ENCODE measurements around the gene ADAM21. TPM values are rescaled to one million over a fixed set of nuclear protein-coding genes. Genes with fewer than 3 reads are reported as not detected.
"Not testable (repeated sequence)": the region's sequence is repeated elsewhere in the genome, so short reads cannot be mapped to it uniquely, and the experiment has no call there.

ADAM21 gene
- total and polyA plus RNA-seq, 7 experiments from 2014 or later: 0.14 to 0.29 (median 0.16) TPM; not detected in 4

DNA sequence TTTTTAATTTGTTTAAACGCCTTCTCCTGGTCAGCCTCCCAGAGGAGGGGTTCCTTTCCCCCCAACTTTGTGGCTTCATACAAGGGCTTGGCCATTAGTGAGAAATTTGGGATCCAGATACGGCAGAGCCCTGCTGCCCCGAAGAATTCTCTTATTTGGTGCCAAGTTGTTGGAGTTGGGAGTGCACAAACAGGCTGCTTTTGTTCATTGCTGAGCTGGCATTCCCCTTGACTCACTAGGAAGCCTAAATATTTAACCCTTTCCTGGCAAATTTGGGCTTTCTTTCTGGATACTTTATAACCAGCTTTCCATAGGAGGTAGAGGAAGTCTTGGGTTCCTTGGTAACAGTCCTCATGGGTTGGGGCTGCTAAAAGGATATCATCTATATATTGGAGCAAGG is 10.3 kb upstream of the ADAM21 start:
- H3K27ac ChIP-seq (ENCODE audit: low read depth, low read length): no peak overlapping the region
- no peak for DNase-seq
- ChIA-PET CTCF (no interaction called here), POLR2A (no interaction called here)
- H3K36me3 ChIP-seq (ENCODE audit: control insufficient read depth in 2 of 3, insufficient read depth in 3 of 3, low read length in 3 of 3): no peaks in the 10 kb centered on the region
- no peaks in the 10 kb centered on the region for H3K4me1 ChIP-seq (ENCODE audit: control insufficient read depth in 2 of 2, insufficient read depth in 2 of 2, low read length in 2 of 2)
- Mint-ChIP-seq H3K27ac (no peak overlapping the region), H3K9me3 (peaks cover 11 to 78% (median 35%) of the 10 kb centered on the region in 11 donors), H3K27me3 (peaks cover 2 to 13% (median 9%) of the 10 kb centered on the region in 5 donors), H3K4me3 (no peak overlapping the region), H3K36me3 (peaks cover 5 to 24% (median 19%) of the 10 kb centered on the region in 5 donors), H3K4me1 (no peaks in the 10 kb centered on the region)
- H3K27me3 ChIP-seq (ENCODE audit: control insufficient read depth in 2 of 2, insufficient read depth in 2 of 2, low read length in 2 of 2): no peaks in the 10 kb centered on the region
- no peak for ATAC-seq
- H3K4me3 ChIP-seq (ENCODE audit: low read length): no peak overlapping the region
- H3K9me3 ChIP-seq (ENCODE audit: control insufficient read depth in 2 of 3, low read length in 3 of 3): peaks cover 5 to 36% (median 8%) of the 10 kb centered on the region in 3 experiments
- intact Hi-C loops (cut with micrococcal nuclease): no loop called here

- Mint-ChIP-seq H3K9me3 (peaks cover 9 to 73% (median 33%) of the 10 kb centered on the region in 11 donors), H3K4me3 (no peak overlapping the region), H3K4me1 (no peaks in the 10 kb centered on the region), H3K36me3 (peaks cover 5 to 26% (median 25%) of the 10 kb centered on the region in 5 donors), H3K27me3 (peaks cover under 1 to 9% (median 6%) of the 10 kb centered on the region in 5 donors), H3K27ac (no peak overlapping the region)
- no peak overlapping the region for H3K4me3 ChIP-seq (ENCODE audit: low read length)
- DNase-seq (no peak), ATAC-seq (no peak)
- no peak overlapping the region for H3K27ac ChIP-seq (ENCODE audit: low read depth, low read length)
- intact Hi-C loops (cut with micrococcal nuclease): no loop called here
- no peaks in the 10 kb centered on the region for H3K27me3 ChIP-seq (ENCODE audit: control insufficient read depth in 2 of 2, insufficient read depth in 2 of 2, low read length in 2 of 2)
- H3K9me3 ChIP-seq (ENCODE audit: control insufficient read depth in 2 of 3, low read length in 3 of 3): peaks cover 5 to 32% (median 8%) of the 10 kb centered on the region in 3 experiments
- ChIA-PET POLR2A (no interaction called here), CTCF (no interaction called here)
- no peaks in the 10 kb centered on the region for H3K4me1 ChIP-seq (ENCODE audit: control insufficient read depth in 2 of 2, insufficient read depth in 2 of 2, low read length in 2 of 2)
- no peaks in the 10 kb centered on the region for H3K36me3 ChIP-seq (ENCODE audit: control insufficient read depth in 2 of 3, insufficient read depth in 3 of 3, low read length in 3 of 3)
Measured at GRCh38 chr14:70442750-70443149, 9.2 kb upstream of the ADAM21 start.

DNA sequence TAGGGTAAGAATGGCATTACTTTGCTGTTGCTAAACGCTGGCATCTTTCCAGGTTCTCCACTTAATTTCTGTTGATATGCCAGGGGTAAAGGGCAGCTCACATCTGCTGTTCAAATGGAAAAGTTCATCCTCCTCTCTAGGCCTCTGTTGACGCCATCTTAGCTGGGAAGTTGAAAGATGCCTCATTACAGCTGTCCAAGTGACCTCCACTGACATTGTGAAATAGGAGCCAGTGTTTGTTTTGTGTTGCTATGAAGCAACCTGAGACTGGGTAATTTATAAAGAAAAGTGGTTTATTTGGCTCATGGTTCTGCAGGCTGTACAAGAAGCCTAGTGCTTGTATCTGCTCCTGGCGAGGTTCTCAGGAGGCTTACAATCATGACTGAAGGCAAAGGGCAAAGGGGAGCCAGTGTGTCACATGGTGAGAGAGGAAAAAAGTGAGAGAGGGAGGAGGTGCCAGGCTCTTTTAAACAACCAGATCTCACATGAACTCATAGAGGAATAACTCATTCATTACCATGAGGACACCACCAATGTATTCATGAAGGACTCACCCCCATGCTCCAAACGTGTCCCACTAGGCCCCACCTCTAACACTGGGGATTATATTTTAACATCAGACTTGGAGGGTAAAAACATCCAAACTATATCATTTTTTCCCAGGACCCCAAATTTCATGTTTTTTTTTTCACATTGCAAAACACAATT is 3.2 kb upstream of the ADAM21 start:
- no peaks in the 10 kb centered on the region for H3K4me1 ChIP-seq (ENCODE audit: control insufficient read depth in 2 of 2, insufficient read depth in 2 of 2, low read length in 2 of 2)
- no peaks in the 10 kb centered on the region for H3K36me3 ChIP-seq (ENCODE audit: control insufficient read depth in 2 of 3, insufficient read depth in 3 of 3, low read length in 3 of 3)
- no peaks in the 10 kb centered on the region for H3K27me3 ChIP-seq (ENCODE audit: control insufficient read depth in 2 of 2, insufficient read depth in 2 of 2, low read length in 2 of 2)
- Mint-ChIP-seq H3K36me3 (peaks cover 0 to 21% (median 18%) of the 10 kb centered on the region in 5 donors), H3K9me3 (peaks cover 0 to 31% (median 11%) of the 10 kb centered on the region in 11 donors), H3K4me3 (no peak overlapping the region), H3K27me3 (no peaks in the 10 kb centered on the region), H3K4me1 (no peaks in the 10 kb centered on the region), H3K27ac (no peak overlapping the region)
- no peak overlapping the region for H3K27ac ChIP-seq (ENCODE audit: low read depth, low read length)
- DNase-seq (no peak), ATAC-seq (no peak)
- ChIA-PET CTCF (no interaction called here), POLR2A (no interaction called here)
- H3K9me3 ChIP-seq (ENCODE audit: control insufficient read depth in 2 of 3, low read length in 3 of 3): peaks cover 0 to 9% (median 0%) of the 10 kb centered on the region in 3 experiments
- intact Hi-C loops (cut with micrococcal nuclease): no loop called here
- no peak overlapping the region for H3K4me3 ChIP-seq (ENCODE audit: low read length)

GRCh38 chr14:70454731-70455130 is 2.8 kb downstream of the ADAM21 start:
- no peaks in the 10 kb centered on the region for H3K4me1 Mint-ChIP-seq
- Histone ChIP-seq H3K4me3 (ENCODE audit: low read length) (no peak overlapping the region), H3K9me3 (ENCODE audit: control insufficient read depth in 2 of 3, low read length in 3 of 3) (no peaks in the 10 kb centered on the region), H3K27me3 (ENCODE audit: control insufficient read depth in 2 of 2, insufficient read depth in 2 of 2, low read length in 2 of 2) (no peaks in the 10 kb centered on the region), H3K27ac (ENCODE audit: low read depth, low read length) (no peak overlapping the region), H3K4me1 (ENCODE audit: control insufficient read depth in 2 of 2, insufficient read depth in 2 of 2, low read length in 2 of 2) (no peaks in the 10 kb centered on the region), H3K36me3 (ENCODE audit: control insufficient read depth in 2 of 3, insufficient read depth in 3 of 3, low read length in 3 of 3) (no peaks in the 10 kb centered on the region)
- DNase-seq (no peak), ATAC-seq (no peak)
- H3K27ac Mint-ChIP-seq: no peak overlapping the region
- ChIA-PET POLR2A (no interaction called here), CTCF (no interaction called here)
- peaks cover 0 to 13% (median 5%) of the 10 kb centered on the region in 5 donors for H3K27me3 Mint-ChIP-seq
- no peak overlapping the region for H3K4me3 Mint-ChIP-seq
- H3K36me3 Mint-ChIP-seq: peaks cover 0 to 4% (median 3%) of the 10 kb centered on the region in 5 donors
- no peaks in the 10 kb centered on the region for H3K9me3 Mint-ChIP-seq
- intact Hi-C loops (cut with micrococcal nuclease): no loop called here

DNA sequence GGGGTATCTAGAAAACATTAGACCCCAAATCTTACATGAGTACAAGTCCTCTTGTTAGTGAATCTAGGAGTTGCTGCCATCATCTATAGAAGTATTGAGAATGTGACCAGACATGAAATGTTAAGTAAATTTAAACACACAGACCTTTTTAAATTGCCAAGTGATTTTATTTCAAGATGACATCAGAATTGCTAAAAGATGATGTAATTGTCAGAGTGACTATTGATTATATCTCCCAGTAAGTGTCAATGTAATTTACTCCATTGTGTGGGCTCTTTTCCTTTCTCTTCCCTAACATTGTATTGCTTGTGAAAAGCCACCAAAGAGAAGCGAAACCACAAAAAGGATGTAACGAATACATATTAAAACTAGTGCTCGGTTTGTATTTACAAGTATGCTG is 16.8 kb downstream of the ADAM21 start:
- Histone ChIP-seq H3K4me3 (ENCODE audit: low read length) (no peak overlapping the region), H3K36me3 (ENCODE audit: control insufficient read depth in 2 of 3, insufficient read depth in 3 of 3, low read length in 3 of 3) (peaks cover 0 to 4% (median 0%) of the 10 kb centered on the region in 3 experiments), H3K9me3 (ENCODE audit: control insufficient read depth in 2 of 3, low read length in 3 of 3) (no peaks in the 10 kb centered on the region), H3K4me1 (ENCODE audit: control insufficient read depth in 2 of 2, insufficient read depth in 2 of 2, low read length in 2 of 2) (no peaks in the 10 kb centered on the region), H3K27me3 (ENCODE audit: control insufficient read depth in 2 of 2, insufficient read depth in 2 of 2, low read length in 2 of 2) (no peaks in the 10 kb centered on the region), H3K27ac (ENCODE audit: low read depth, low read length) (no peak overlapping the region)
- H3K27me3 Mint-ChIP-seq: peaks cover 0 to 12% (median 0%) of the 10 kb centered on the region in 5 donors
- DNase-seq (no peak), ATAC-seq (no peak)
- POLR2A ChIA-PET: no interaction called here
- H3K4me1 Mint-ChIP-seq: no peaks in the 10 kb centered on the region
- H3K27ac Mint-ChIP-seq: no peak overlapping the region
- intact Hi-C loops (cut with micrococcal nuclease): no loop called here
- CTCF ChIA-PET: no interaction called here
- no peak overlapping the region for H3K4me3 Mint-ChIP-seq
- H3K36me3 Mint-ChIP-seq: peaks cover 0 to 52% (median 41%) of the 10 kb centered on the region in 5 donors
- H3K9me3 Mint-ChIP-seq: peaks cover 0 to 8% (median 0%) of the 10 kb centered on the region in 11 donors

DNA sequence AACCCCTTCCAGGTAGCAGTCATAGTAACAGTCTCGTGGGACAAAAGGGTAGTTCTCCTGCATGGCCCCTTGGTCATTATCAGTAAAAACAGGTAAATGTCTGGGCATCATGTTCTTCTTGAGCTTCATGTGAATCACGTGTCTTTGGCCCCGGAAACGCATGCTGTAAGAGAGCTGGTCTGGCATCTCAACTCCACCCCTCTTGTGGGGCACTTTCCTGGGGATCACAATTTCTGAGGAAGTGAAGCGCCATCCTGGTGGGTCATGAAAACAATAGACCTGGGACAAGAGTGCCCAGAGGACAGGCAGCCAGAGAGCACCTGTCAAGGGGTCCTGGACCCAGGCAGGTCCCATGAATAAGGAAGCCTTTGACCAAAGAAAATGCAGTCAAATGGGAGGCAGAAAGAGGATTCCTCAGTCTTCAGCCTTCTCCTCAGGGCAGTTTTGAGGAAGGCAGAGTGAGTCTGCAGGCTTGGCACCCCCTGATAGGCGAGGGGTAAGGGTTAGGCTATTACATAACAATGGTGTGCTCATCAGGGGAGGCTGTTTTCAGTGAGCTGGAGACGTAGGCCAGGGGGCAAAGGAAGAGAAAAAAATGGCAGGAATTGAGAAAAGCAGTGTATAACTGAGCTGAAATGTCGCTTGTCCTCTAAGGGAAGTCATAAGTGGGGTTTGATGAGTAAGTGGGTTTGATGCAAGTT is 19.0 kb downstream of the ADAM21 start:
- H3K4me1 Mint-ChIP-seq; H3K27ac Mint-ChIP-seq; H3K9me3 Mint-ChIP-seq; H3K4me3 ChIP-seq (ENCODE audit: low read length); POLR2A ChIA-PET; H3K27ac ChIP-seq (ENCODE audit: low read depth, low read length); H3K27me3 ChIP-seq (ENCODE audit: control insufficient read depth in 2 of 2, insufficient read depth in 2 of 2, low read length in 2 of 2); CTCF ChIA-PET; intact Hi-C loops (cut with micrococcal nuclease); DNase-seq; H3K4me1 ChIP-seq (ENCODE audit: control insufficient read depth in 2 of 2, insufficient read depth in 2 of 2, low read length in 2 of 2); H3K27me3 Mint-ChIP-seq; ATAC-seq; H3K4me3 Mint-ChIP-seq; H3K36me3 ChIP-seq (ENCODE audit: control insufficient read depth in 2 of 3, insufficient read depth in 3 of 3, low read length in 3 of 3); H3K9me3 ChIP-seq (ENCODE audit: control insufficient read depth in 2 of 3, low read length in 3 of 3): not testable (repeated sequence)
- H3K36me3 Mint-ChIP-seq: peaks cover 0 to 66% (median 47%) of the 10 kb centered on the region in 5 donors

All from naive thymus-derived CD4-positive, alpha-beta T cell (primary cell).